Stimulated activated CD4-positive, alpha-beta T cell treated with anti-CD3 and anti-CD28 coated beads, Interleukin-4, amount 100 ng/mL, for 4 hours (primary cell): Measurements from ENCODE around the gene KNCN.

Source experiments
- DNase-seq, 2 experiments: peaks; one replicate each; pipeline ENCODE4 v3.0.0-alpha.2; 2020

The KNCN gene

DNA sequence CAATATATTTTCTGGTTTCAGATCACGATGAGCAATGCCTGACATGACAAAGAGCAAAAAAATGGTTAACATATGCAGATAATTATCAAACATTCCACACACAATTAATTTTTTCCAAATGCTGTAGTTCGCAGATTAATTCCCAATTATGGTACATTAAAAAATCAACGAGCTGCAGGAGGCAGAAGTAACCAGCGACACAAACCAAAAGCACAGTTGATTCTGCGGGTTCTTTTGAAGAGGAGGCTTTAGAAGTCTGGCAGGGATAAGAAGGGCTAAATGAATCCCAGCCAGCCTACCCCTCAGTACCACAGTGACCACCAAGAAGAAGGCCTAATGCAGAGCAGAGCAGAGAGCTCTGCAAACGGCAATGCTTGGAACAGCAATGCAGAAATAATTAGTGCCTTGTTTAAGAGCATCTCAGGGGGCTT, 17.0 kb upstream of the KNCN start:
- no peak for DNase-seq

GRCh38 chr1:46563341-46563740, 11.9 kb upstream of the KNCN start:
- no peak for DNase-seq

- no peak for DNase-seq
These were observed 11.1 kb upstream of the KNCN start for GRCh38 chr1:46562498-46562897.

- no peak for DNase-seq
These were observed 7.5 kb upstream of the KNCN start for GRCh38 chr1:46558966-46559365.

GRCh38 chr1:46558141-46558963, 6.9 kb upstream of the KNCN start:
- no peak for DNase-seq

GRCh38 chr1:46557403-46557802, 6.0 kb upstream of the KNCN start:
- DNase-seq: no peak

GRCh38 chr1:46556822-46557221, 5.4 kb upstream of the KNCN start:
- DNase-seq: no peak

- no peak for DNase-seq
These were observed 4.6 kb upstream of the KNCN start for GRCh38 chr1:46555826-46556619.

GRCh38 chr1:46554597-46555381, 3.3 kb upstream of the KNCN start:
- DNase-seq: no peak

DNA sequence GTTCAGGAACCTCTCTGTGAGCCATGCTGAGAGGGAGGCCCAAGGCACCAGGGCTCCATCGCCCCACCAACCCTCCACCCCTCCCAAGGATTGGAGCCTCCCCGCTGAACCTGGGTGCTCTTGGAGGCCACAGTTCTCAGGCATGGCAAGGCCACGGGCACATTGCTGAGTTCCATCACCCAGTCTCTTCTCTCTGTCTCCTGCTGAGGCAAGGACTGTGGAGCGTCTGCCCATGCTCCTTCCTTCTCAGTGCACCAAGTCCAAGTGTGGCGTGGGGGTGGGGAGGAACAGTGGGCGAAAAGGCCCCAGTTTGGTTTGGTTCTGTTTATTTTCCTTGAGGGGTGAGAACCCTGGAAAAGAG, 2.8 kb upstream of the KNCN start:
- no peak for DNase-seq

GRCh38 chr1:46553506-46553905, 2.1 kb upstream of the KNCN start:
- no peak for DNase-seq

- DNase-seq: no peak
These were observed 1.1 kb upstream of the KNCN start for GRCh38 chr1:46552357-46553237.

- DNase-seq: no peak
These were observed 656 bp downstream of the KNCN start for GRCh38 chr1:46550751-46551231.

- peak in 1 of 2 experiments; percentile 11 for DNase-seq
These were observed 1.5 kb downstream of the KNCN start for GRCh38 chr1:46549697-46550681.

DNA sequence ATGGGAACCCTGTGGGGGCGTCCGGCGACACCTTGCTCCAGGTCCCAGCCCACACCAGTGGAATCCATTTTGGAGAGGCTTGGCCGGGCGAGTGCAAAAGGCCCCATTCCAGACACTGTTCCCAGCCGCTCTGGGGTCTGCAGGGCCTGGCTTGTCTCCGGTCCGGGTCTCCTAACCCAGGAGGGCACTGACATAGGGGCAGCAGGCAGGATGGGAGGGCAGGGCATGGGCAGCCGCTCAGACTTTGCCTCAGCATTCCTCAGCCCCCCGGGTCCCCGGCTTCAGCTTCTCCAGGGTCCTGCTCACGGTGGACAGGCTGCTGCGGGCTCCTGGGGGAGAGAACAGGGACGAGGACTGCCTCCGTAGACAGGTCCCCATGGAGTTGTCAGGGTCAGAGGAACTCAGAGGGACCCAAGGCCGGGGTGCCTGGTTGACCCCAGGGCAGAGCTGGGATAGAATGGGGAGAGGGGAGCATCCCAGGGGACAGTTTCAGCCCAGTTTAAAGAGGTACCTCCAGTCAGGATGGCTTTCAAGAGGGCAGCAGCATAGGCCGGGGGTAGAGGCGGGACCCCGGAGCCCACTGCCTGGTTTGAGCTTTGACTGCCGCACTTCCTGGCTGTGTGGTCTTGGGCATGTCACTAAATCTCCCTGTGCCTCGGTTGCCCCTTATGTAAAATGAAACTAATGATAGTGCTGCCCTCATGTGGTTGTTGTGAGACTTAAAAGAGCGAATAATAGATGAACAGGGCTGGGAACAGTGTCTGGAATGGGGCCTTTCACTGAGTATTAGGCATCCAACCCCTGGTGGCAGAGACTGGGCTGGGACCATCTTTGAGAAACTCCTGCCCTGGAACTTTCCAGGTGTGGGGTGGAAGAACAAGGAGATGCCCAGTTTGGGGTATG, 3.7 kb downstream of the KNCN start:
- DNase-seq: no peak

DNA sequence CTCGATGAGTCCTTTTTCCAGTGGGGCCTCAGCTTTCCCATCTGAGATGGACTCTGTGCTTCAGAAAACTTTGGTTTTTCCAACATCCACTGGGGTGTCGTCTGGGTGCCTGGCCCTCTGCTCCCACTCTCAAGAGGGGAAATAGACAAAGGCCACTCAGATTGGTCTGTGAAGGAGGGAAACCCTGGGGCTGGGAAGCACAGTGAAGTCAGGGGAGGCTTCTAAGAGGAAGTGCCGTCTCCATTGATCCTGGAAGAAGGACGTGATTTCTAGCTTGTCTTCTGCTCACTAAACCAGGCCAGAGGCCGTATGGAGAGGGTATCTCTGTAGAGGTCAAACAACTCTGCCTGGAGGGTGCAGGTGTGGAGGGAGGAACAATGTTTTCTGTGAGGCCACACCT, 5.2 kb downstream of the KNCN start:
- DNase-seq: no peak

DNA sequence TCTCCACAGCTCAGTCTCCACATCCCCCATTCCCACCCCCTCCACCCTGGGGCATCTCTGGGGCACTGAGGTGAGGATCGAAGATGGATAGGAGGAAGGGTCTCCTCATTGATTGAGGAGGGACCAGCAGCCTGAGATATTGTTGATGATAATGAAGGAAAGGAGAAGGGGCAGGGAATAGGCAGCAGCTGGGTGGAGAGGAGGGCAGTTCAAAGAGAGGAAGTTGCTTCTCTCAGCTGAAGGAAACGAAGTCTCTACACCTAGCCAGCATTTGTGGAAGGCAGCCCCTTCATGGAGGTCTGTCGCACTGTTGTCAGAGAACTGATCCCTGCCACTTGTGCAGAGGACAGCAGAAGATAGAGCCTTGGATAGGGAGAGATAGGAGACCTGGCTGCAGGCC, 5.7 kb downstream of the KNCN start:
- DNase-seq: no peak

GRCh38 chr1:46544561-46545240, 6.7 kb downstream of the KNCN start:
- DNase-seq: no peak
